GM18517 (cell line): ENCODE measurements around the gene LIN52.

Source experiments
- ATAC-seq: cut with Tn5 transposase; IDR thresholded peaks from one replicate; pipeline ENCODE4 v1.9.1; 2021; ENCODE audit warnings: mild to moderate bottlenecking, moderate library complexity; ENCODE audit not compliant: unreplicated experiment

The LIN52 gene

DNA sequence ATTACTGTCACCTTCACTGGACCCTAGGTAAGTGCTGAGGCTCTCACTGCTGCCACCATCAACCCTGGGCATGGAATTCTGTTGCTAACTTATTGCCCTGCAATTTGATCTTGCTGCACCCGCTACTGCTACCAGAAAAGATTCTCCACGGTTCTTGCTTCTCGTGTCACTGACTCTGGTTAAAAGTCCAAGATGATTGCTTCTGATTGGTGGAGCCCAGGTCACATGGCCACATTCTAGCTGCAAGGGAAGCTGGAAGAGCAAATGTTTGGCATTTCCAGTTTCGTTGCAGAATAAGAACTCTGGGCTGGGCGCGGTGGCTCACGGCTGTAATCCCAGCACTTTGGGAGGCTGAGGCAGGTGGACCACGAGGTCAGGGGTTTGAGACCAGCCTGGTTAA is 147.0 kb downstream of the LIN52 start:
- no peak for ATAC-seq

DNA sequence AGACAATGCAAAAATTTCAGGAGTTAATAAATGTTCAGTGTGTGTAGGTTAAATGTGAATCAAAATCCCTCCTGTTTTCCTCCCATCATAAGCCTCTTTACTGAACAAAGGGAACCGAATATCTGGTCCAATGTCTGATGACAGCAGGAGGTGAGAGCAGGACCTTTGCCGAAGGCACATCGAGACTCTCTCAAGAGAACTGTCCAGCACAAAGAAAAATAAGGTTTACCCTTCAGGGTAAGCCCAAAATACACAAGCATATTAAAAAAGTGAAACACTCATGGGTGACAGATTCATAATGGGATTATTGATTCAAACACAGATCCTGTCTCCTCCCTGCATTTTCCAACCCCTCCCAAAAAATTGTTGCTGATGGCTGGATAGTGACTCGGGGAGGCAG is 150.3 kb downstream of the LIN52 start:
- ATAC-seq = no peak

DNA sequence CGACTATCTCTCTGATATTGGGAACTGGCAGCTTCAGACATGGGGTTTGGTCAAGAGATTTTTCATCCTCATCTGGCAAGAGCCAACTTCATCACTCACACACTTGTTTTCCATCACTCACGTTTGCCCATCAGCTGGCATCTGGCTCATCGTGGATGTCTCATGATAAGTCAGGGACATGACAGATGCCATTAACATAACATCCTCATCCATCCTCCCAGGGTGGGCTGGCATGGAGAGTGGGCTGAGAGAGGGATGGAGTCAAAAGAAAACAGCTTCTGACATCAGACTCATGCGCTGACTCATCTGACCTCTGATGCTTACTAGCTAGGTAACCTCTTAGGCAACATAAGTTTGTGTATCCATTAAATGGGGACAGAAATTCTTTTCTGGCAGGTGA is 152.7 kb downstream of the LIN52 start:
- no peak for ATAC-seq

DNA sequence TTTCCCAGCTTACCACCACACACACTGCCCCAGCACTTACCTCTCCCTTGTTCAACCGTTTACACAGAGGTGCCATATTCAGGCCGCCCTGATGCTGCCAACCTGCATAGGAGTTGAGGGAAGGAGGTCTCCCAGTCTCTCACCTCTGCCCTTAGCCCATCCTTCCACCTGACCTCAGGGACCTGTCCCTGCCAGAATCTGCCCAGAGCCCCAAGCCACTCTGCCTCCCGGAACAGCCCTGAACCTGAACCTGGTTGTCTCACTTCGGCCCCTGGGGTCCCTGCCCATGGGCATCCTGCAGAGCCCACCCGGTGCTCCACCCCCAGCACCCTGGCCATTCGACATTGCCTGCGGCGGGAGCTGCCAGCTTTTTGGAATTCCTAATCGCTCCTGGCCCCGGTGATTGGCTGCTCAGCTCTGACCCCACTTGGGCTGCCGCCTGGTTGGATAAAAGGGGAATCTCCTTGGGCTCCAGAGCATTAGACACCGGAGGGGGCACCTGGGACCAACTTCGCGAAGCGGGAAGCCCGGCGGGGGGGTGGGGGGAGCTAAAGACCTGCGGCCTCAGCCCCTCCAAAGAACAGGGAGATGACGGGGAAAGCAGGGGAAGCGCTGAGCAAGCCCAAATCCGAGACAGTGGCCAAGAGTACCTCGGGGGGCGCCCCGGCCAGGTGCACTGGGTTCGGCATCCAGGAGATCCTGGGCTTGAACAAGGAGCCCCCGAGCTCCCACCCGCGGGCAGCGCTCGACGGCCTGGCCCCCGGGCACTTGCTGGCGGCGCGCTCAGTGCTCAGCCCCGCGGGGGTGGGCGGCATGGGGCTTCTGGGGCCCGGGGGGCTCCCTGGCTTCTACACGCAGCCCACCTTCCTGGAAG is 154.5 kb downstream of the LIN52 start, which contains the start of gene VSX2:
VSX2 (plus strand) TSS at position 476 of the 874 bp plus-strand sequence; CDS start at position 589, 113 bp downstream.
- no peak for ATAC-seq

DNA sequence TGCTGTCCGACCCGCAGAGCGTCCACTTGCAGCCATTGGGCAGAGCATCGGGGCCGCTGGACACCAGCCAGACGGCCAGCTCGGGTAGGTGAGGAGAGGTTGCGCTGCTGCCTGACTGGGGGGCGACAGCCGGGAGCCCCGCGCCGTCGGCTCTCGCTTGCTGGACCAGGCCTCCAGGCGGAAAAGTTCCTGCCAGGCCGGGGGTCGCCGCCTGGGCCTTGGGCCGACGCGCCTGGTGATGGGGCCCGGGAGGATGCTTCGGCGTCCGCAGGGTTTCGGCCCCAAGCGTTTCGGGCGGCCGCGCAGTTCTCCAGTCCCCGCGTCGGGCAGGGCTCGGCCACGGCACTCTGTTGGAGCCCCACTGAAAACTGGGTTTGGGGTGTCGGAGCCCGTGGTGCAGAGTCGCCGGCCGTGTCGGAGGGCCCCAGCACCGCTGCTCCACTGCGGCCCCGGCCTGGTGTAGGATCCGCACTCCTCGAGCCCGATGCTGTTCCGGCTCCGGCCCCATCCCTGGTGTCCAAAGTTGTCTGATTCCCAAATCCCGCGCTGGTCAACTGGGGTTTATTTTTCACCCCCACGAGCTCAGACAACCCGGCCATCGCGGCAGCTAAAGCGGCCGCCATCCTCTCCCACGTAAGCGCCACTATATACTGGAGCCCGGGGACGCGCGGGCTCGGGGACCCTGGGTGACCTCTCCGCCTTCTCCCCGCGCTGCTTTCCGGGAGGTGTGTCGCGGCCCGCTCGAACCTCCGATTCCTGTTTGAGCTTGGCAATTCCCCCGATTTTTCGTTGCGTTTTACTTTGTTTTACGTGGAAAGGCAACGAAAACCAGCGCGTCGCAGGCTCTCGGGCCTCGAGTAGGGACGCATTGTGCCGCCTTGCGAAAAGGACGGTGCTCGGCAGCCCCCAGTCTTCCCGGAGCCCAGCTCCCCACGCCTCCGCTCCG is 155.4 kb downstream of the LIN52 start:
- ATAC-seq = no peak

DNA sequence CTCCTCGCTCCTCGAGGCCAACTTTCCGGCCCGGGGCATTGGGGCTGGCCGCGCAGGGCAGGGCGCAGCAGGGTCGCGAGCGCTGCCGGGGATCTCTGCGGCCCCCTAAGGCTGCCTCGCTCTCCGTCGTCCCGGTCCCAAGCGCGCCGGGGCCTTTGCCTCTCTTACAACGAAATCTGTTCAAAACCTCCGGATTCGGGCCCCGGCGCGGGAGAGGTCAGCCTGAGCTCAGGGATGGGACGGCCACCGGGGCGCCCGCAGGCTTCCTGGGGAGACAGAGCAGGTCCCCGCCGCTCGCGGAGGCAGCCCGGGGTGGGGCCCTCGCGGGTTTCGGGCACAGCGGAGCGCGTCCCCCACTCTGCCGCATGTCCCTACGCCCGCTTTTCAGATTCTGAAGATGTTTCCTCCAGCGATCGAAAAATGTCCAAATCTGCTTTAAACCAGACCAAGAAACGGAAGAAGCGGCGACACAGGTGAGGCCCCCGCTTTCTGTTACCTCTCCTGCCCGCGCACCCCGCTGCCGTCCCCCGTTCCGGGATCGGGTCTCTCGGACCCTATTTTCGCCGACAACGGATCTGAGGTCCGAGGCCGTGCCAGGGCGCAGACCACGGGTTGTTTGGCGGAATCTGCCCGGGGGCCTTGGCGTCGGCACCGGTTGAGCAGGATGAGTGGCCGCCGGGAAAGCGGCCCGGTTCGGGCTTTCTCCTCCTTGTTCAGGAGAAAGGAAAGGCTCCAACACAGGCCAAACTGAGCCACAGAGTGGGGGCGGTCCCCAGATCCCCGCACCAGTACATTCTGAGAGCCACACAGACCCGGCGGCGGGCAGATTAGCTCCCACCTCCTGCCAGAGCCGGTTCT is 156.3 kb downstream of the LIN52 start:
- ATAC-seq = no peak

DNA sequence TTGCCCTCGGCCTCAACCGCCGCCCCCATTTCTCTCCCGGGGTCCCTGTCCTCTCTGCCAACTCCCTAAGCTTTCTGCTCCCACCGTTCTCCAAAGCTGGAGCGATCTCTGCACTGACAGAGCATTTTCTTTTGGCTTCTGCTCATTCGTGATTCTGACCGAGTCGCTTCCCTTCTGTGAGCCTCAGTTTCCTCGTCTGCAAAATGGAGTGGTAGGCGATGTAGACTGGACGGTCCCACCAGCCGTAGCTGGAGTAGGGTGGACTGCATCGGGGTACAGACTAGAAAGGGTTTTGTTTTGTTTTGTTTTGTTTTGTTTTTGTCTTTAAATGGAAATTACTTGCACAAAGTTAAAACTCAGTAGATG is 156.9 kb downstream of the LIN52 start:
- no peak for ATAC-seq

DNA sequence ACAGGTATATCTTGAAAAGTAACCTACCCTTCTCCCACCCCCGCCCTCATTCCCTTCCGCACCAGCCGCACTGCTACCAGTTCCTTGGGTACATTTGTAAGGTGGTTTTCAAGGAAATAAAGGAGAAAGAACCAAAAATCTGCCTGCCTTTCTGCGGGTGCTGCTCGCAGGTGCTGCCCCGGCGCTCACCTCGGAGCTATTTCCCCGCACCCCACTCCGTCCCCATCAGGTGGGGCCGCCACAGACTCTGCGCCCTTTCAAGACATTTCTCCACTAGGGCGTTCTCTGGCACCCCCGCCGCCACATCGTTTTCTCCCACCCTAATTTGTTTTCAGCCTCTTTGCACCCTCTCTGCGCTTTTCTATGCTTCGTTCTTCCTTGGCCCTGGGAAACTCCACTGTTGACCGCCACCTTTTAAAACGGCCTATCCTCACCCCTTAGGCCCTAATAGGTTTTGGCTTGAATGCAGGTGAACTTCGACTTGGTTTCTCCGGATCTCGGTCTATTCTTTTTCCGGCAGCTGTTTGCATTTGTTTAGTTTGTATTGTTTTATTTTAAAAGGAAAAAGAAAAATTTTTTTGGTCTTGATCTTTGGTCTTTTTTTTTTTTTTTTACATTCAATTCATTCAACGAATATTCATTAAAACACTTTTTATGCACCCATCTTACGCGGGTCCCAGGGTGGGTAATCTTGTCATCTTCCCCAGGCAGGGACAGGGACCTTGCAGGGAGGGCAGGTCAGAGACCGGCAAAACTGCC is 157.4 kb downstream of the LIN52 start:
- no peak for ATAC-seq

DNA sequence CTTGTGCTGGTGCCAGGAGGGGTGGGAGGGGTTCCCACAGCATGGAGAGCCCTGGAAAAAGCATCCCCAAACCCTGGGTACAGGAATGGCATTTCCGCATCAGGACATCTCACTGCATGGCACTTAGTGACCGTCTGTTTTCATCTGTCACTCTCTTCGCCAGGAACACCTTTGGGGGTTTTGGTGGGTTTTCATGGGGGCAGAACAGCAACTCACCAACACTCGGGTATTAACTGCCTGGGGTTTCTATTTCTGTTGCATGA is 158.0 kb downstream of the LIN52 start:
- ATAC-seq = no peak

DNA sequence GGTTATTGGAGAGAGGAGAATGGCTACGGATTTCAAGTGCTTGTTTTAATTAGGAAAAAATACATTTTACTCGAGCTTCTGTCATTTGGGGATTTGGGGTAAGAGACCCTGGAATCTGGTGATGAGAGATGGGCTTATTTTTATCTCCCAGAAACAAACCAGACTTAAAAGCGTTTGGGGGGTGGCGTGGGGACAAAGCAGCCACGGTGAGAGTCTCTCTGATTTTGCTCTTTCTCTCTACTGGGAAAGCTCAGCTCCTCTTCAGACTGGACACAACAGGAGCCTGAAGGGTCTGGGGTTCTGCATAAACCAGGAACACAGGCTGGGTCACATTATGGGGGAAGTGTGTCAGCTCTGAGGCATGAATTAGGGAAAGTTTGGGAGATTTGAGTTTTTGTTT is 158.3 kb downstream of the LIN52 start:
- no peak for ATAC-seq

DNA sequence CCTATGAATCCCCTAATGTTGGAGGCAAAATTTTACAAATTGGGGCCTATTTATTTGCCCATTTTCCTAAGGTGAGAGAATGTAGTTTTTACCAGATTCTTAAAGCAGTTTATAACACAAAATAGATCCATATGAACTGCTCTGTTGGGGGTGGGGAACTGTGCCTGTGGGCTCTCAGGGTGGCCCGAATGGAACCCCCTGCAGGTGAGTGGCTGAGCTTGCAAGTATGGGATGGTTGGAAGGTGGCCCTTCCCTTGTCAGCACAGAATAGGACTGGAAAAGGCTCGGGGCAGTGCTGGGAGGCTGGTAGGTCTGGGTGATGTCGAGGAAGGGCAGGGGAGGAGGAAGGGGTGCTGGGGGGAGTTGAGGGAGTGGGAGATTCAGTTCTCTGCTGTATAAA is 159.4 kb downstream of the LIN52 start:
- no peak for ATAC-seq

DNA sequence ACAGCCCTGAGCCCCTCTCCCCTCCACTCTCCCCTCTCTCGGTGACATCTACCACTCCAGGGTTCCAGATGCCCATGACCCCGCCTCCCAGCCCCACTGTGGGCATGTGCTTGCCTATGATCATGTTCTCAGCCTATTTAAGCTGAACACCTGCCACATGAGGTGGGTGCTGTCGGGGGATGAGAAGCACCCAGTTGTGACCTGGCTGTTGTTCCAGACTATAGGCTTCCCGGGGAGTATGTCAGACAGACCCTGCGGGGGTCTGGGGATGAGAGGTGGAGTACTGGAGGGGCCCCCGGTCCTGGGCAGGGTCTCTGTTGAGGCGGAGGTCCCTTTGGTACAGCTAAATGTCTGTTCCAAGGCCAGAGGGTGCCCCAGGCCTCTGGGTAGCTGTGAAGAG is 160.5 kb downstream of the LIN52 start:
- no peak for ATAC-seq

DNA sequence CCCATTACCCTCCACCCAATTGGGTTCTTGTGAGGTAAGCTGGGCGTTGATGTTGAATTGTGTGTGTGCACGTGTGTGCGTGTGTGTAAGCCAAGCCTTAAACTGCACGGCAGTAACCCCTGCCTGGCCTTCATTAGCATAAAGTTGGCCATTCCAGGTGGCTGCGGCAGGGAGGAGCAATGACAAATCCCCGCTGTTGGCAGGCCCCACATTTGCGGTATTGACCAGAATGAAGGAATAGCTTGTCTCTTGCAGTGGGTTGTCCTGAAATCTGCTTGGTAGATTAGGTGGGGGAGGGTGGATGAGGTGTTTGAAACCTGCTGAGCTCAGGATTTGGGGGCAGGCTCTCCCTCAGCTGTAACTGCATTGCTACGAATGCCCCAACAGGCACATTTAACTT is 161.8 kb downstream of the LIN52 start:
- ATAC-seq = no peak

DNA sequence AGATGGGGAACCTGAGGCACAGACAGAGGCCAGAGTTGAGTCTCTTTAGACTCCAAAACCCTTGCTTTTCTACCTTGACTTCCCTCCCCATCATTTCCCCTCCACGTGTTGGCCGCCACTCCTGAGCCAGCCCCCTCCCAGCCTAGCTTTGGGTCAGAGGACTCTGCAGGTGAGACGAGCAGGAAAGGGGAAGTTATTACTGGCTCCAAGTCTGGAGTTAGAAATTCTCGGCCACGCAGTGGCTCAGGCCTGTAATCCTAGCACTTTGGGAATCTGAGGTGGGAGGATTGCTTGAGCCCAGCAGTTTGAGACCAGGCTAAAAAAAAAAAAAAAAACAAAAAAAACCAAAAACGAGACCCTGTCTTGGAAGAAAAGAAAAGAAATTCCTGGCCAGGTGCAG is 163.3 kb downstream of the LIN52 start:
- no peak for ATAC-seq

DNA sequence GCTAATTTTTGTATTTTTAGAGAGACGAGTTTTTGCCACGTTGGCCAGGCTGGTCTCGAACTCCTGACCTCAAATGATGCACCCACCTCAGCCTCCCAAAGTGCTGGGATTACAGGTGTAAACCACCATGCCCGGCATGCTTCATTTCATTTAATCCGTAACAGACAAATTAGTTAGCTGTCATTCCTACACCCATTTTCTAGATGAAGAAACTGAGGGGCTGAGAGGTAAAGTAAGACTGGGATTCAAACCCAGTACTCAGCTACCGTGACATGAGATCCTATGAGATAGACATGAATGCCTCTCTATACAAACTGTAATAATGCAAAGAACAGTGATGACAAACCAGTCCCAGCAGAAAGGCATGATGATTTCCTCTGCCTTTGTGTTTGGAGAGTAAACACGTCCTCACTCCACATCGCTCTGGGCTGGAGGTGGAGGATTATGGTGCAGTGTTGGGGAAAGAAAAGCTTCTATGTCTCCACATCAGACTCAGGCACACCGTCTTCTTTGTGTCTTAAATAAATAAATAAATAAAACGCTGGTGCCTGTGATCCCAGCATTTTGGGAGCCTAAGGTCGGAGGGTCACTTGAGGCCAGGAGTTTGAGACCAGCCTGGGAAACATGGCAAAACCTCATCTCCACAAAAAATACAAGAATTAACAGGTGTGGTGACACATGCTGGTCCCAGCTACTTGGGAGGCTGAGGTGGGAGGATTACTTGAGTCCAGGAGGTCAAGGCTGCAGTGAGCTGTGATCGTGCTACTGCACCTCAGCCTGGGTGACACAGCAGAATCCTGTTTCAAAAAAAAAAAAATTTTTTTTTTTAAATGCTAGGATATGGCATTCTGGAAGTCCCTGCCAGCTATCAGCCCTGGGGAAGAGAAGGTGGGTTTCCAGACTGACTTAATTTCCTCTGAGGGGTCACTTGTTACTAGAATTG is 164.9 kb downstream of the LIN52 start:
- ATAC-seq = no peak
